ENCODE measurements around the gene SPOCD1.

Gene SPOCD1

GRCh38 chr1:31843506-31843905, 27.7 kb upstream of the SPOCD1 start:
- TF ChIP-seq NFIC (IDR thresholded peaks at IDR 0.05): no peak
- TF ChIP-seq TAF1 (IDR thresholded peaks at IDR 0.05; ENCODE audit: low read depth): no peak
- TF ChIP-seq EGR1 (IDR thresholded peaks at IDR 0.05): no peak
- TF ChIP-seq REST (IDR thresholded peaks at IDR 0.05; ENCODE audit: low read depth): no peak
- TF ChIP-seq CEBPB (IDR thresholded peaks at IDR 0.05): 0 out of 2 replicates have a peak, but pooled peaks have one; percentile 26
- TF ChIP-seq TEAD4 (IDR thresholded peaks at IDR 0.05): no peak

DNA sequence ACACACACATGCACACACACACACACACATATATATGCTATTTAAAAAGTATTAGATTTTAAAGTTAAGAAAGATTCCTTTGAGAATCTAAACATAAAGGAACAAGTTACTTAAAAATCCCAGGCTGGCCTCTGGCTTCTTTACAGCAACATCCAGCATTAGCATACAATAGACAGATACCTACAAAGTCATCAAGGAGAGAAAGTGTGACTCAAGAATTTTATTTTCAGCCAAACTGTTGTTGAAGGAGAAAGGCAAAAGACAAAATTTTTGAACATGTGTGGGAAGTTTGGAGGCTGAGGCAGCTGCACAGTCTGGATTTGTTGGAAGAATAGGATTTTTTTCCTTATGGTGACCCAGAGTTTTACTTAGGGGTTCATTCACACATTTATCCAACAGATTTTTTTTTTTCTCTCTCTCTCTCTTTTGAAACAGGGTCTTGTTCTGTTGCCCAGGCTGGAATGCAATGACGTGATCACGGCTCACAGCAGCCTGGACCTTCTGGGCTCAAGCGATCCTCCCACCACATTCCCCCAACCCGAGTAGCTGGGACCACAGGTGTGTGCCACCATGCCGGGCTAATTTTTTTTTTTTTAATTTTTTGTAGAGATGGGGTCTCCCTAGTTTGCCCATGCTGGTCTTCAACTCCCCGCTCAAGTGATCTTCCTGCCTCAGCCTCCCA, 24.0 kb upstream of the SPOCD1 start:
- TF ChIP-seq, protein P1, sequence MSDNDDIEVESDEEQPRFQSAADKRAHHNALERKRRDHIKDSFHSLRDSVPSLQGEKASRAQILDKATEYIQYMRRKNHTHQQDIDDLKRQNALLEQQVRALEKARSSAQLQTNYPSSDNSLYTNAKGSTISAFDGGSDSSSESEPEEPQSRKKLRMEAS (IDR thresholded peaks at IDR 0.05): no peak
- TF ChIP-seq NFIC (IDR thresholded peaks at IDR 0.05) (no peak), REST (IDR thresholded peaks at IDR 0.05; ENCODE audit: low read depth) (no peak), CEBPB (IDR thresholded peaks at IDR 0.05) (no peak), YY1 (IDR thresholded peaks at IDR 0.05; ENCODE audit: low read depth) (no peak), TAF1 (IDR thresholded peaks at IDR 0.05; ENCODE audit: low read depth) (no peak), TEAD4 (IDR thresholded peaks at IDR 0.05) (no peak), EGR1 (IDR thresholded peaks at IDR 0.05) (no peak), EP300 (IDR thresholded peaks at IDR 0.05; ENCODE audit: borderline replicate concordance) (no peak), FOXM1 (IDR thresholded peaks at IDR 0.05; ENCODE audit: borderline replicate concordance, low read depth) (no peak)

DNA sequence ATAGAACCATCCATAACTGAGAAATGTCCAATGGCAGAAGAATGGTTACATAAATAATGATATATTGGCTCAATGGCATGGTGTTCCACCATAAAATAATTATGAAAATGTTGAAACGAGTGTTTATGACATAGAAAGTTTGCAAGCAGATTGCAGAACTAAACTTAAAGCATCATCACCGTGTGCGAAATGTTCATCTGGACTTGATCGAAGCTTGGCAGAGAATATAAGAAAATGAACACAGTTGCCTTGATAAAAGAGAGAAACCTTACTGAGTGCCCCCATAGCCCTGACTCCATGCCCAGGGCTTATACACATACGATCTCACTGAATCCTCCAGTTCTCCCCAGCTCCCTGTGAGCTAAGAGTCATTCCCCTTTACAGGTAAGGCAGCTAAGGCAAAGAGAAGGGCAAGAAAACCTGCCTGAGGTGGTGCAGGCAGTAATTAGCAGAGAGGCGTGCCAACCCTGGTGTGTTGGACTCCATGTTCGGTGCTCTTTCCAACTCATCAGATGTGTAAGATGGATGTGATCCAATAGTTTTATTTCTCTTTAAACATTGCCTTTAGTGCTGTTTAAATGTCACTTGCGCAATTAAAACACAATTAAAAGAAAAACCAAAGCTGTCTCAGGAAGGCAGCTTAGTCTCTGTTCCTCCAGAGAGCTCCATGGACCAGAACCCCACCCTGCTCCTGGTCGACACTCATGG, 21.8 kb upstream of the SPOCD1 start:
- no peak for TF ChIP-seq EGR1 (IDR thresholded peaks at IDR 0.05)
- TF ChIP-seq CEBPB (IDR thresholded peaks at IDR 0.05): 0 out of 2 replicates have a peak, but pooled peaks have one; percentile 15
- TF ChIP-seq, protein P2, sequence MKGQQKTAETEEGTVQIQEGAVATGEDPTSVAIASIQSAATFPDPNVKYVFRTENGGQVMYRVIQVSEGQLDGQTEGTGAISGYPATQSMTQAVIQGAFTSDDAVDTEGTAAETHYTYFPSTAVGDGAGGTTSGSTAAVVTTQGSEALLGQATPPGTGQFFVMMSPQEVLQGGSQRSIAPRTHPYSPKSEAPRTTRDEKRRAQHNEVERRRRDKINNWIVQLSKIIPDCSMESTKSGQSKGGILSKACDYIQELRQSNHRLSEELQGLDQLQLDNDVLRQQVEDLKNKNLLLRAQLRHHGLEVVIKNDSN (IDR thresholded peaks at IDR 0.05): no peak

DNA sequence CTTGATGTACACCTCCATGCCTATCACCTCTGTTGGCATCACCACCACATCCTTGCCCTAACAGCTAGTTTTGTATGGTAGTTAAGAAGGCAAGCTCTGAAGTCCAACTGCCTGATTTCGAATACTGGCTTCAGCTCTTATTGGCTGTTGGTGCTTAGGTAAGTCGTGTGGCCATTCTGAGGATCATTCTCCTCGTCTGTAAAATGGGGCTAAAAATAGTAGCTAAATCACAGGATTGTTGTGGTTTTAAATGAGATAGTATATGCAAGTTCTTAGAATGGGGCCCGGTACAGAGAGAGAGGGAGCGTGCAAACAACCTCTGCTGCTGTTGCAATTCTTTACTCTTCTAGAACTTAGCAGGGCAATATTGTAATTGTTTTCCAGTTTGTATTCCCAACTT, 20.8 kb upstream of the SPOCD1 start:
- TF ChIP-seq EGR1 (IDR thresholded peaks at IDR 0.05) (no peak), YY1 (IDR thresholded peaks at IDR 0.05; ENCODE audit: low read depth) (no peak), ZBTB7A (IDR thresholded peaks at IDR 0.05; ENCODE audit: low read depth) (no peak), TAF1 (IDR thresholded peaks at IDR 0.05; ENCODE audit: low read depth) (no peak), EP300 (IDR thresholded peaks at IDR 0.05; ENCODE audit: borderline replicate concordance) (no peak), RAD21 (IDR thresholded peaks at IDR 0.05; ENCODE audit: low read depth) (no peak), CREB1 (IDR thresholded peaks at IDR 0.05; ENCODE audit: low read depth) (no peak), TCF12 (IDR thresholded peaks at IDR 0.05; ENCODE audit: low read depth) (no peak), CEBPB (IDR thresholded peaks at IDR 0.05) (no peak), FOXM1 (IDR thresholded peaks at IDR 0.05; ENCODE audit: borderline replicate concordance, low read depth) (no peak), REST (IDR thresholded peaks at IDR 0.05; ENCODE audit: low read depth) (no peak), TEAD4 (IDR thresholded peaks at IDR 0.05) (no peak), NFIC (IDR thresholded peaks at IDR 0.05) (no peak)
- TF ChIP-seq, protein P1 (IDR thresholded peaks at IDR 0.05): no peak
- TF ChIP-seq, protein P2 (IDR thresholded peaks at IDR 0.05): no peak

Measured in Ishikawa (cell line).